A673 (cell line): Measurements from ENCODE around the gene WIPF1. TPM values are rescaled to one million over a fixed set of nuclear protein-coding genes. Genes with fewer than 3 reads are reported as not detected.

Experiments used
- BruUV-seq: library from RNA; stranded (reverse); fragments of 400-500 nt; replicated peaks from 2 replicates; lab custom pipeline; 2021; lab: Mats Ljungman, UMichigan
- CTCF ChIA-PET: fragments of 300-600 bp; sonication (Branson Sonifier 250); formaldehyde crosslinking; loops from one replicate; lab custom pipeline; 2022; ENCODE audit warnings: antibody characterized with exemption; lab: Charles Lee
- POLR2A ChIA-PET: fragments of 300-600 bp; sonication (Branson Sonifier 250); formaldehyde crosslinking; loops from one replicate; lab custom pipeline; 2022; ENCODE audit warnings: antibody characterized with exemption; ENCODE audit not compliant: low non-redundant PET; lab: Charles Lee
- DNase-seq: peaks from one replicate; pipeline ENCODE4 v3.0.0-alpha.2; 2015; ENCODE audit warnings: low spot score
- H3K27ac ChIP-seq: fragments of 200-600 bp; sonication (generic); 2 replicates; pipeline ENCODE4 v1.5.1; 2016; ENCODE audit warnings: mixed run types, low read depth, mild to moderate bottlenecking, mixed read lengths, antibody characterized with exemption, low read length; ENCODE audit not compliant: poor library complexity, severe bottlenecking
- H3K27me3 ChIP-seq: fragments of 200-600 bp; sonication (generic); replicated peaks from 2 replicates; pipeline ENCODE4 v1.6.1; 2017; ENCODE audit warnings: mixed run types, low read depth, mild to moderate bottlenecking, mixed read lengths, antibody characterized with exemption, low read length; ENCODE audit not compliant: insufficient read depth, poor library complexity
- H3K36me3 ChIP-seq: fragments of 200-600 bp; sonication (generic); 2 replicates; pipeline ENCODE4 v1.6.1; 2016; ENCODE audit warnings: mixed run types, mild to moderate bottlenecking, mixed read lengths, antibody characterized with exemption, low read length; ENCODE audit not compliant: insufficient read depth, poor library complexity, severe bottlenecking
- H3K4me1 ChIP-seq: fragments of 200-600 bp; sonication (generic); 2 replicates; pipeline ENCODE4 v1.6.1; 2017; ENCODE audit warnings: mixed run types, mild to moderate bottlenecking, mixed read lengths, antibody characterized with exemption, low read length; ENCODE audit not compliant: insufficient read depth, poor library complexity, severe bottlenecking
- H3K4me3 ChIP-seq: fragments of 200-600 bp; sonication (generic); 2 replicates; pipeline ENCODE4 v1.5.1; 2016; ENCODE audit warnings: low read depth, mixed run types, mild to moderate bottlenecking, mixed read lengths, low read length; ENCODE audit not compliant: poor library complexity, severe bottlenecking
- H3K9me3 ChIP-seq: fragments of 200-600 bp; sonication (generic); 2 replicates; pipeline ENCODE4 v1.6.1; 2016; ENCODE audit warnings: mixed run types, low read depth, mild to moderate bottlenecking, mixed read lengths, antibody characterized with exemption, low read length; ENCODE audit not compliant: poor library complexity, severe bottlenecking
- EZH2 ChIP-seq: fragments of 200-600 bp; sonication (generic); IDR thresholded peaks from 2 replicates; pipeline ENCODE4 v1.6.1; 2017; ENCODE audit warnings: borderline replicate concordance, low read depth, mild to moderate bottlenecking, mixed read lengths, antibody characterized with exemption, low read length; ENCODE audit not compliant: poor library complexity, severe bottlenecking
- intact Hi-C: fragments of 100-400 bp; cut with micrococcal nuclease; formaldehyde crosslinking; loops from one replicate; pipeline ENCODE4 v1.10.0; 2022; ENCODE audit not compliant: unreplicated experiment
- total RNA-seq: library from RNA; stranded (reverse); gene quantifications from 2 replicates; pipeline ENCODE4 v1.2.3, GENCODE V29; 2021
- TF ChIP-seq, protein P1 (sequence below): fragments of 300-800, 200-600 bp; sonication (generic); conservative IDR thresholded peaks from 2 replicates; pipeline ENCODE4 v1.5.1; 2017; ENCODE audit warnings: low read depth, mild to moderate bottlenecking, antibody characterized with exemption, low read length, moderate library complexity, mixed read lengths

Gene WIPF1
- total RNA-seq, 1 experiment from 2014 or later = 1.1 TPM

DNA sequence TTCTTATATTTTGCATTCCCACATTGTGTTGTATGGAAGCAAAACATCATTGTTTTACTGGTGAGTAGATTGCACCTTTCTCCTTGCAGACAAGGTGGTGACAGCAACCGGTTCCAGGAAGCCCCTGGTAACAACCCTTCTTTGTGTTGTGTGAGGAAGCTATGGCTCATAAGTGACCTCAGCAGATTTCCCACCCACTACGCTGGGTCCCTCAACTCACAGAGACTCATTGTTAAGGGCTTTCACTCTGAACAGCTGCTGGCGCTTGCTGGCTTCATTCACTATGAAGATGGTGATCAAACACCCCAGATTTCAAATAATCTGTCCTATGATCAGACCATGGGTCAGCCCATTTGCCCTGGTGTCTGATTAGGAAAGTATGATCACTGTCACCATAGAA, 53.4 kb downstream of the WIPF1 start:
- intact Hi-C loops = no loop called here
- no peak for DNase-seq
- POLR2A ChIA-PET = no interaction called here
- CTCF ChIA-PET = no interaction called here
- BruUV-seq = no TSS peak
- H3K9me3 ChIP-seq = no peaks in the 10 kb centered on the region
- TF ChIP-seq, protein P1, sequence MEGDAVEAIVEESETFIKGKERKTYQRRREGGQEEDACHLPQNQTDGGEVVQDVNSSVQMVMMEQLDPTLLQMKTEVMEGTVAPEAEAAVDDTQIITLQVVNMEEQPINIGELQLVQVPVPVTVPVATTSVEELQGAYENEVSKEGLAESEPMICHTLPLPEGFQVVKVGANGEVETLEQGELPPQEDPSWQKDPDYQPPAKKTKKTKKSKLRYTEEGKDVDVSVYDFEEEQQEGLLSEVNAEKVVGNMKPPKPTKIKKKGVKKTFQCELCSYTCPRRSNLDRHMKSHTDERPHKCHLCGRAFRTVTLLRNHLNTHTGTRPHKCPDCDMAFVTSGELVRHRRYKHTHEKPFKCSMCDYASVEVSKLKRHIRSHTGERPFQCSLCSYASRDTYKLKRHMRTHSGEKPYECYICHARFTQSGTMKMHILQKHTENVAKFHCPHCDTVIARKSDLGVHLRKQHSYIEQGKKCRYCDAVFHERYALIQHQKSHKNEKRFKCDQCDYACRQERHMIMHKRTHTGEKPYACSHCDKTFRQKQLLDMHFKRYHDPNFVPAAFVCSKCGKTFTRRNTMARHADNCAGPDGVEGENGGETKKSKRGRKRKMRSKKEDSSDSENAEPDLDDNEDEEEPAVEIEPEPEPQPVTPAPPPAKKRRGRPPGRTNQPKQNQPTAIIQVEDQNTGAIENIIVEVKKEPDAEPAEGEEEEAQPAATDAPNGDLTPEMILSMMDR = no peak
- no peak for TF ChIP-seq EZH2
- no peak overlapping the region for H3K4me3 ChIP-seq
- peaks cover 22% of the 10 kb centered on the region for H3K27me3 ChIP-seq
- H3K4me1 ChIP-seq = no peaks in the 10 kb centered on the region
- H3K27ac ChIP-seq = no peak overlapping the region
- no peaks in the 10 kb centered on the region for H3K36me3 ChIP-seq

DNA sequence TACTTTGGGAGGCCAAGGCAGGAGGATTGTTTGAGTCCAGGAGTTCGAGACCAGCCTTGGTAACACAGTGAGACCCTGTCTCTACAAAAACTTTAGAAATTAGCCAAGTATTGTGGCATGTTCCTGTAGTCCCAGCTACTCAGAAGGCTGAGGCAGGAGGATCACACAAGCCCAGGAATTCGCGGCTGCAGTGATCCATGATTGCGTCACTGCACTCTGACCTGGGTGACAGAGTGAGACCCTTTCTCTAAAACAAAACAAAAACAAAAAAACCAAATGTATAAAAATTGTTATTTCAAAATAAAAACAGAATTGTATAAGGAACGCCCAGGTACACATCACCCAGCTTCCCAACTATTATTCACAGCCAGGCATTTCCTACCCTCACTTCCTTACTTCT, 56.7 kb downstream of the WIPF1 start:
- POLR2A ChIA-PET = no interaction called here
- BruUV-seq = no TSS peak
- Histone ChIP-seq H3K9me3 (no peaks in the 10 kb centered on the region), H3K27me3 (peaks cover 22% of the 10 kb centered on the region), H3K4me3 (no peak overlapping the region), H3K36me3 (no peaks in the 10 kb centered on the region), H3K4me1 (no peaks in the 10 kb centered on the region), H3K27ac (no peak overlapping the region)
- no peak for DNase-seq
- TF ChIP-seq EZH2 = no peak
- TF ChIP-seq, protein P1 = no peak
- CTCF ChIA-PET = no interaction called here
- intact Hi-C loops = no loop called here

DNA sequence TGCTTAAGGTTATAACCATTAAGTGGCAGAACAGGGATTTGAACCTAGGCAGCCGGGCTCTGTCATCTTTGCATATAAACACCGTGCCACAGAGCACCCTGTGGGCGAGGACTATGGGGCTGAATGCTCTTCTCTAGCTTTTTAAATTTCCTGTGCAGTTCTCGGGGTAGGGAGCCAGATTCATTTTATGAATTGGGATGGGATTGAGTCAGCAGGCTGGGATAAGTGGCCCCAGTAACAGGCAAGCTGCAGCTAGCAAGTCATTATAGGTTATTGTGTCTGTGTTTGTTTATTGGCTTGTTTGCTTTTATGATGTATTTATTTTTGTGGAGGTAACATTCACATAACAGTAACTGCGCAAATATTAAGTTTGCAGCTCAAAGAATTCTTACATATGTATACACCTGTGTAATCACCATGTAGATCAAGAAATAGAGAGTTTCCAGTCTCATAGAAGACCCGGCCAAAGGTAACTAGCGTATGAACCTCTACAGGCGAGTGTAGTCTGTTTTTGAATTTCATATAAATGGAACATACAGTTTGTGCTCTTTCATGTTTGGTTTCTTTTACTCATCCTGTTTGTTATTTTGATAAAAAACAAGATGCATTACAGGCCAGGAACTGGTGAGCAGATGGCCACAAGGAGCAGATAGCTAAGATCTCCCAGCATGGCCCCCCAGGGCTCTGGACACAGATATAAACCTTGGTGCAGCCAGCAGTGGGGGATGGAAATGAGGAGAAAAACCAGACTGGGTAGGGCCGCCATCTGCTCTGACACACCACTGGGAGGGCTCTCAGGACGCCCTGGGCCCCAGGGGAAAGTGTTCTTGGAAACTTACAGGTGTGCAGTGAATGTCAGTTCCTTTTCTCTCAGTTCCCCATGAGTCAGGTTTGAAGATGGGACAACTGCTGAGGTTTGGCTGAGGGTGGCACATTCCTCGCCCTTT, 61.6 kb downstream of the WIPF1 start:
- Histone ChIP-seq H3K4me1 (no peaks in the 10 kb centered on the region), H3K4me3 (no peak overlapping the region), H3K27ac (no peak overlapping the region), H3K9me3 (no peaks in the 10 kb centered on the region), H3K27me3 (peaks cover 5% of the 10 kb centered on the region), H3K36me3 (no peaks in the 10 kb centered on the region)
- no peak for DNase-seq
- CTCF ChIA-PET = no interaction called here
- intact Hi-C loops = no loop called here
- POLR2A ChIA-PET = no interaction called here
- no TSS peak for BruUV-seq
- no peak for TF ChIP-seq EZH2
- TF ChIP-seq, protein P1 = no peak
